ENCODE data around the gene SPAAR. TPM values are rescaled to one million over a fixed set of nuclear protein-coding genes. Genes with fewer than 3 reads are reported as not detected.
"Not testable (repeated sequence)": the region's sequence is repeated elsewhere in the genome, so short reads cannot be mapped to it uniquely, and the experiment has no call there.

SPAAR gene
- total RNA-seq (2014; rRNA removed; shearing (Covaris generic)) = not detected in 2 replicates
- polyA plus RNA-seq (2015; cell fraction: cytosol; rRNA removed) = not detected in 2 replicates
- not detected in 2 replicates for polyA plus RNA-seq (2015; cell fraction: nucleus; rRNA removed)

- DNase-seq (ENCODE audit: low read depth, low spot score) = no peak
- in situ Hi-C loops (cut with HindIII; ENCODE audit: low pct_unique_long_range_greater_than_20kb, low sequenced_read_pairs) = no loop called here
Measured at GRCh38 chr9:35909274-35909673, at the start of gene SPAAR. Gene SPAAR, plus strand, starts transcription at chr9:35909490. Its CDS starts 974 bp downstream, at chr9:35910464.

GRCh38 chr9:35859990-35860339, 49.3 kb upstream of the SPAAR start:
- DNase-seq (ENCODE audit: low read depth, low spot score) = no peak

GRCh38 chr9:35861161-35861897, 48.0 kb upstream of the SPAAR start:
- DNase-seq (ENCODE audit: low read depth, low spot score) = no peak
- in situ Hi-C loops (cut with HindIII; ENCODE audit: low pct_unique_long_range_greater_than_20kb, low sequenced_read_pairs) = no loop called here

More at GRCh38 chr9:35859990-35860339, 49.3 kb upstream of the SPAAR start:
- in situ Hi-C loops (cut with HindIII; ENCODE audit: low pct_unique_long_range_greater_than_20kb, low sequenced_read_pairs) = no loop called here

- DNase-seq (ENCODE audit: low read depth, low spot score) = no peak
- in situ Hi-C loops (cut with HindIII; ENCODE audit: low pct_unique_long_range_greater_than_20kb, low sequenced_read_pairs) = no loop called here
Measured at GRCh38 chr9:35862328-35862727, 47.0 kb upstream of the SPAAR start.

GRCh38 chr9:35863583-35863982, 45.7 kb upstream of the SPAAR start:
- in situ Hi-C loops (cut with HindIII; ENCODE audit: low pct_unique_long_range_greater_than_20kb, low sequenced_read_pairs) = no loop called here
- no peak for DNase-seq (ENCODE audit: low read depth, low spot score)

GRCh38 chr9:35864695-35865255, 44.5 kb upstream of the SPAAR start:
- in situ Hi-C loops (cut with HindIII; ENCODE audit: low pct_unique_long_range_greater_than_20kb, low sequenced_read_pairs) = no loop called here
- DNase-seq (ENCODE audit: low read depth, low spot score) = no peak

- DNase-seq (ENCODE audit: low read depth, low spot score) = no peak
- in situ Hi-C loops (cut with HindIII; ENCODE audit: low pct_unique_long_range_greater_than_20kb, low sequenced_read_pairs) = no loop called here
Measured at GRCh38 chr9:35867538-35867937, 41.8 kb upstream of the SPAAR start.

GRCh38 chr9:35868933-35869332, 40.4 kb upstream of the SPAAR start:
- in situ Hi-C loops (cut with HindIII; ENCODE audit: low pct_unique_long_range_greater_than_20kb, low sequenced_read_pairs) = no loop called here
- no peak for DNase-seq (ENCODE audit: low read depth, low spot score)

- in situ Hi-C loops (cut with HindIII; ENCODE audit: low pct_unique_long_range_greater_than_20kb, low sequenced_read_pairs) = no loop called here
- DNase-seq (ENCODE audit: low read depth, low spot score) = no peak
Measured at GRCh38 chr9:35869621-35870216, 39.6 kb upstream of the SPAAR start.

- DNase-seq (ENCODE audit: low read depth, low spot score) = no peak
- in situ Hi-C loops (cut with HindIII; ENCODE audit: low pct_unique_long_range_greater_than_20kb, low sequenced_read_pairs) = no loop called here
Measured at GRCh38 chr9:35870351-35870923, 38.9 kb upstream of the SPAAR start, which contains the start of gene OR13J1. Gene OR13J1, minus strand, starts transcription at chr9:35870401. Its CDS starts 0 bp downstream, at chr9:35870401.

GRCh38 chr9:35871545-35871944, 37.7 kb upstream of the SPAAR start:
- DNase-seq (ENCODE audit: low read depth, low spot score) = no peak
- in situ Hi-C loops (cut with HindIII; ENCODE audit: low pct_unique_long_range_greater_than_20kb, low sequenced_read_pairs) = no loop called here

GRCh38 chr9:35872505-35872904, 36.8 kb upstream of the SPAAR start:
- in situ Hi-C loops (cut with HindIII; ENCODE audit: low pct_unique_long_range_greater_than_20kb, low sequenced_read_pairs) = no loop called here
- no peak for DNase-seq (ENCODE audit: low read depth, low spot score)

- in situ Hi-C loops (cut with HindIII; ENCODE audit: low pct_unique_long_range_greater_than_20kb, low sequenced_read_pairs) = no loop called here
- peak; percentile 78 for DNase-seq (ENCODE audit: low read depth, low spot score)
Measured at GRCh38 chr9:35882263-35882848, 26.9 kb upstream of the SPAAR start.

GRCh38 chr9:35882996-35883395, 26.3 kb upstream of the SPAAR start:
- DNase-seq (ENCODE audit: low read depth, low spot score) = no peak
- in situ Hi-C loops (cut with HindIII; ENCODE audit: low pct_unique_long_range_greater_than_20kb, low sequenced_read_pairs) = no loop called here

GRCh38 chr9:35884908-35885307, 24.4 kb upstream of the SPAAR start:
- DNase-seq (ENCODE audit: low read depth, low spot score); in situ Hi-C loops (cut with HindIII; ENCODE audit: low pct_unique_long_range_greater_than_20kb, low sequenced_read_pairs): not testable (repeated sequence)

GRCh38 chr9:35891646-35892045, 17.6 kb upstream of the SPAAR start:
- in situ Hi-C loops (cut with HindIII; ENCODE audit: low pct_unique_long_range_greater_than_20kb, low sequenced_read_pairs) = no loop called here
- no peak for DNase-seq (ENCODE audit: low read depth, low spot score)

GRCh38 chr9:35892051-35892450, 17.2 kb upstream of the SPAAR start:
- no peak for DNase-seq (ENCODE audit: low read depth, low spot score)
- in situ Hi-C loops (cut with HindIII; ENCODE audit: low pct_unique_long_range_greater_than_20kb, low sequenced_read_pairs) = no loop called here

- no peak for DNase-seq (ENCODE audit: low read depth, low spot score)
- in situ Hi-C loops (cut with HindIII; ENCODE audit: low pct_unique_long_range_greater_than_20kb, low sequenced_read_pairs) = no loop called here
Measured at GRCh38 chr9:35896570-35896969, 12.7 kb upstream of the SPAAR start.

Data from SK-MEL-5 (cell line).